AG10803 (cell line): ENCODE results near the gene ABHD17A.

Experiments
- DNase-seq: peaks from one replicate; pipeline ENCODE4 v3.0.0; 2010; ENCODE audit warnings: low read depth
- H3K4me3 ChIP-seq: 2 replicates; pipeline ENCODE4 v1.5.1; 2011; ENCODE audit warnings: mild to moderate bottlenecking, low read length, control low read depth
- CTCF ChIP-seq: conservative IDR thresholded peaks from 2 replicates; pipeline ENCODE4 v1.5.1; 2011; ENCODE audit warnings: mild to moderate bottlenecking, low read length, control low read depth, inconsistent platforms

ABHD17A gene

GRCh38 chr19:1924320-1924961 lies 39.1 kb upstream of the ABHD17A start:
- TF ChIP-seq CTCF = no peak
- DNase-seq = no peak
- H3K4me3 ChIP-seq = no peak overlapping the region

- H3K4me3 ChIP-seq = no peak overlapping the region
- TF ChIP-seq CTCF = no peak
- no peak for DNase-seq
Observed at GRCh38 chr19:1923319-1923718, 38.0 kb upstream of the ABHD17A start.

- TF ChIP-seq CTCF = no peak
- no peak for DNase-seq
- H3K4me3 ChIP-seq = no peak overlapping the region
Observed at GRCh38 chr19:1922803-1923202, 37.5 kb upstream of the ABHD17A start.

GRCh38 chr19:1921825-1922224 lies 36.5 kb upstream of the ABHD17A start:
- no peak overlapping the region for H3K4me3 ChIP-seq
- TF ChIP-seq CTCF = no peak
- no peak for DNase-seq

- no peak for DNase-seq
- no peak for TF ChIP-seq CTCF
- no peak overlapping the region for H3K4me3 ChIP-seq
Observed at GRCh38 chr19:1921326-1921725, 36.0 kb upstream of the ABHD17A start.

GRCh38 chr19:1920644-1921043 lies 35.3 kb upstream of the ABHD17A start:
- no peak for DNase-seq
- no peak overlapping the region for H3K4me3 ChIP-seq
- TF ChIP-seq CTCF = no peak

- H3K4me3 ChIP-seq = no peak overlapping the region
Observed at GRCh38 chr19:1918975-1919374, 33.7 kb upstream of the ABHD17A start.

More at GRCh38 chr19:1918975-1919374, 33.7 kb upstream of the ABHD17A start:
- no peak for TF ChIP-seq CTCF
- DNase-seq = no peak
